ENCODE measurements around the gene SDC3.

GRCh38 chr1:30822966-30823581, 85.5 kb downstream of the SDC3 start:
- TF ChIP-seq, protein P1, sequence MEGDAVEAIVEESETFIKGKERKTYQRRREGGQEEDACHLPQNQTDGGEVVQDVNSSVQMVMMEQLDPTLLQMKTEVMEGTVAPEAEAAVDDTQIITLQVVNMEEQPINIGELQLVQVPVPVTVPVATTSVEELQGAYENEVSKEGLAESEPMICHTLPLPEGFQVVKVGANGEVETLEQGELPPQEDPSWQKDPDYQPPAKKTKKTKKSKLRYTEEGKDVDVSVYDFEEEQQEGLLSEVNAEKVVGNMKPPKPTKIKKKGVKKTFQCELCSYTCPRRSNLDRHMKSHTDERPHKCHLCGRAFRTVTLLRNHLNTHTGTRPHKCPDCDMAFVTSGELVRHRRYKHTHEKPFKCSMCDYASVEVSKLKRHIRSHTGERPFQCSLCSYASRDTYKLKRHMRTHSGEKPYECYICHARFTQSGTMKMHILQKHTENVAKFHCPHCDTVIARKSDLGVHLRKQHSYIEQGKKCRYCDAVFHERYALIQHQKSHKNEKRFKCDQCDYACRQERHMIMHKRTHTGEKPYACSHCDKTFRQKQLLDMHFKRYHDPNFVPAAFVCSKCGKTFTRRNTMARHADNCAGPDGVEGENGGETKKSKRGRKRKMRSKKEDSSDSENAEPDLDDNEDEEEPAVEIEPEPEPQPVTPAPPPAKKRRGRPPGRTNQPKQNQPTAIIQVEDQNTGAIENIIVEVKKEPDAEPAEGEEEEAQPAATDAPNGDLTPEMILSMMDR (conservative IDR thresholded peaks at IDR 0.05; ENCODE audit: low read depth, low read length), result no peak
- TF ChIP-seq EZH2 (IDR thresholded peaks at IDR 0.05; ENCODE audit: borderline replicate concordance, low read depth, low read length, poor library complexity, severe bottlenecking), result no peak
